Measurements from ENCODE around the gene EPB41L4A.

EPB41L4A gene

GRCh38 chr5:112275671-112276070, 143.4 kb downstream of the EPB41L4A start:
- TF ChIP-seq, protein P1, sequence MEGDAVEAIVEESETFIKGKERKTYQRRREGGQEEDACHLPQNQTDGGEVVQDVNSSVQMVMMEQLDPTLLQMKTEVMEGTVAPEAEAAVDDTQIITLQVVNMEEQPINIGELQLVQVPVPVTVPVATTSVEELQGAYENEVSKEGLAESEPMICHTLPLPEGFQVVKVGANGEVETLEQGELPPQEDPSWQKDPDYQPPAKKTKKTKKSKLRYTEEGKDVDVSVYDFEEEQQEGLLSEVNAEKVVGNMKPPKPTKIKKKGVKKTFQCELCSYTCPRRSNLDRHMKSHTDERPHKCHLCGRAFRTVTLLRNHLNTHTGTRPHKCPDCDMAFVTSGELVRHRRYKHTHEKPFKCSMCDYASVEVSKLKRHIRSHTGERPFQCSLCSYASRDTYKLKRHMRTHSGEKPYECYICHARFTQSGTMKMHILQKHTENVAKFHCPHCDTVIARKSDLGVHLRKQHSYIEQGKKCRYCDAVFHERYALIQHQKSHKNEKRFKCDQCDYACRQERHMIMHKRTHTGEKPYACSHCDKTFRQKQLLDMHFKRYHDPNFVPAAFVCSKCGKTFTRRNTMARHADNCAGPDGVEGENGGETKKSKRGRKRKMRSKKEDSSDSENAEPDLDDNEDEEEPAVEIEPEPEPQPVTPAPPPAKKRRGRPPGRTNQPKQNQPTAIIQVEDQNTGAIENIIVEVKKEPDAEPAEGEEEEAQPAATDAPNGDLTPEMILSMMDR (IDR thresholded peaks at IDR 0.05) = no peak
- Histone ChIP-seq H3K9me3 (ENCODE audit: control insufficient read depth, low read length) (no peaks in the 10 kb centered on the region), H3K79me2 (peaks cover 13% of the 10 kb centered on the region), H3K4me2 (ENCODE audit: low read length) (no peak overlapping the region), H2AFZ (no peak overlapping the region), H3K4me3 (ENCODE audit: low read depth, low read length) (no peak overlapping the region), H3K9ac (no peak overlapping the region), H3K27me3 (ENCODE audit: control insufficient read depth, insufficient read depth, low read length) (no peaks in the 10 kb centered on the region), H3K36me3 (ENCODE audit: control insufficient read depth, insufficient read depth, low read length) (no peaks in the 10 kb centered on the region), H3K4me1 (peaks cover 4% of the 10 kb centered on the region), H3K27ac (no peak overlapping the region)

DNA sequence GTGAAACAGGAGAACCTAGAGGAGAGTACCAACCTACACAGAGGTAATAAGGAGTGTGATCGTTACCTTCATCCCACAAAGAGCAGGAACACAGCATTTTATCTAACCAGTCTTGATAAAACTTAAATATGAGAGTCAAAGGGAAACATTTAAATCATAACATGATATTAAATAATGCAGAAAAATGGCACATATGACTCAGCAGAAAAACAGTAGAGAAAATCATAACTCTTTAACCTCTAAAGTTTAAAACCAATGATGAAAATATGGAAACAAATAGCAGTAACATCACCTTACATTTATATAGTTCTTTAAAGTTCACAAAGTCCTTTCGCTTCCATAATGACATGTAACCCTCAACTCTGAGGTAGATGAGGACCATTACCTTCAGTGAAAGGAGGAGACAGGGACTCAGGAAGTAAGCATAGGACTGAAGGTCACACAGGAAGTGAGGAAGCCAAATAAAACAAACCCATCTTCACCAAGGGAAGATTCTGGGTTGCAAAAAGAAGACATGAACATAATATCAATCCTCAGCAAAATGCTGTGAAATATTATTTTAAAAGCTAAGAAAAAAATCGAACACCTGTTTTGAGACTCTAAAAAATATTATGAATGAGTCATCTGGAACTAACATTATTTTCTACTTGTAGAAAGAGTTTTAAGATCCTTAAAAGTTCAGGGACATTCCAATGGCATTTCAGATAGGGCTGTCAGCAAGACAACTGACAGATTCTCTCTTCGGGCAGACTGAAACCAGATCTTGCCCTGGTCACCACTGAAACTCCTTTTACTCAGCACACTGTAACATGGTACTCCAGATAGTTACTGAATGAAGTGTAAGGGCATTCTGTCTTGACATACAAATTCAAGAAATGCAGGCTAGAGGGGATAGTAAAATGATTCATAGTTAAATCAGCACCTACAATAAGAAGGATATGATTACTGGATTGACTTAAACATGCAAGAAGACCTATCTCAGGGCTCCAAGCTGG, 148.5 kb downstream of the EPB41L4A start:
- Histone ChIP-seq H3K4me2 (ENCODE audit: low read length) (no peak overlapping the region), H3K4me1 (peaks cover 4% of the 10 kb centered on the region), H3K27ac (no peak overlapping the region), H2AFZ (no peak overlapping the region), H3K36me3 (ENCODE audit: control insufficient read depth, insufficient read depth, low read length) (no peaks in the 10 kb centered on the region), H3K9me3 (ENCODE audit: control insufficient read depth, low read length) (no peaks in the 10 kb centered on the region), H3K27me3 (ENCODE audit: control insufficient read depth, insufficient read depth, low read length) (no peaks in the 10 kb centered on the region), H3K4me3 (ENCODE audit: low read depth, low read length) (no peak overlapping the region), H3K9ac (no peak overlapping the region), H3K79me2 (peaks cover 2% of the 10 kb centered on the region)
- TF ChIP-seq, protein P1 (IDR thresholded peaks at IDR 0.05) = no peak

GRCh38 chr5:112267231-112267630, 151.8 kb downstream of the EPB41L4A start:
- H3K4me2 ChIP-seq (ENCODE audit: low read length) = no peak overlapping the region
- no peak overlapping the region for H3K4me3 ChIP-seq (ENCODE audit: low read depth, low read length)
- H3K9ac ChIP-seq = no peak overlapping the region
- TF ChIP-seq, protein P1 (IDR thresholded peaks at IDR 0.05) = no peak
- no peaks in the 10 kb centered on the region for H3K27me3 ChIP-seq (ENCODE audit: control insufficient read depth, insufficient read depth, low read length)
- H3K4me1 ChIP-seq = peaks cover 4% of the 10 kb centered on the region
- H3K36me3 ChIP-seq (ENCODE audit: control insufficient read depth, insufficient read depth, low read length) = no peaks in the 10 kb centered on the region
- H3K79me2 ChIP-seq = peaks cover 2% of the 10 kb centered on the region
- H3K9me3 ChIP-seq (ENCODE audit: control insufficient read depth, low read length) = no peaks in the 10 kb centered on the region
- H2AFZ ChIP-seq = no peak overlapping the region
- no peak overlapping the region for H3K27ac ChIP-seq

GRCh38 chr5:112264666-112265065, 154.4 kb downstream of the EPB41L4A start:
- Histone ChIP-seq H3K36me3 (ENCODE audit: control insufficient read depth, insufficient read depth, low read length) (no peaks in the 10 kb centered on the region), H3K4me3 (ENCODE audit: low read depth, low read length) (no peak overlapping the region)

More at GRCh38 chr5:112264666-112265065, 154.4 kb downstream of the EPB41L4A start:
- no peak overlapping the region for H2AFZ ChIP-seq
- H3K9me3 ChIP-seq (ENCODE audit: control insufficient read depth, low read length) = no peaks in the 10 kb centered on the region
- no peak overlapping the region for H3K9ac ChIP-seq
- no peaks in the 10 kb centered on the region for H3K27me3 ChIP-seq (ENCODE audit: control insufficient read depth, insufficient read depth, low read length)
- no peak overlapping the region for H3K27ac ChIP-seq
- no peaks in the 10 kb centered on the region for H3K4me1 ChIP-seq
- H3K79me2 ChIP-seq = no peaks in the 10 kb centered on the region
- H3K4me2 ChIP-seq (ENCODE audit: low read length) = no peak overlapping the region
- TF ChIP-seq, protein P1 (IDR thresholded peaks at IDR 0.05) = no peak

Data from parathyroid adenoma (tissue), 2 donors.